B cell (primary cell): ENCODE measurements around the gene OR8K3.

Experiments used
- CTCF ChIP-seq: fragments of 200-600 bp; IDR thresholded peaks from one replicate; pipeline ENCODE4 v1.8.0; 2022; ENCODE audit warnings: antibody characterized with exemption, mild to moderate bottlenecking
- EZH2 ChIP-seq: IDR thresholded peaks from 2 replicates; pipeline ENCODE4 v1.6.1; 2012; ENCODE audit warnings: borderline replicate concordance, low read depth, mild to moderate bottlenecking, moderate library complexity, low read length; ENCODE audit not compliant: insufficient read depth, poor library complexity, severe bottlenecking

- no peak for TF ChIP-seq CTCF
- TF ChIP-seq EZH2, result no peak
These were observed 18.2 kb downstream of the OR8K3 start for GRCh38 chr11:56333156-56333555.
